Fibroblast of skin of scalp (primary cell): ENCODE measurements around the gene JPH4.

ENCODE experiments used
- DNase-seq: peaks from one replicate; pipeline ENCODE4 v3.0.0-alpha.2; 2013

Gene JPH4

DNA sequence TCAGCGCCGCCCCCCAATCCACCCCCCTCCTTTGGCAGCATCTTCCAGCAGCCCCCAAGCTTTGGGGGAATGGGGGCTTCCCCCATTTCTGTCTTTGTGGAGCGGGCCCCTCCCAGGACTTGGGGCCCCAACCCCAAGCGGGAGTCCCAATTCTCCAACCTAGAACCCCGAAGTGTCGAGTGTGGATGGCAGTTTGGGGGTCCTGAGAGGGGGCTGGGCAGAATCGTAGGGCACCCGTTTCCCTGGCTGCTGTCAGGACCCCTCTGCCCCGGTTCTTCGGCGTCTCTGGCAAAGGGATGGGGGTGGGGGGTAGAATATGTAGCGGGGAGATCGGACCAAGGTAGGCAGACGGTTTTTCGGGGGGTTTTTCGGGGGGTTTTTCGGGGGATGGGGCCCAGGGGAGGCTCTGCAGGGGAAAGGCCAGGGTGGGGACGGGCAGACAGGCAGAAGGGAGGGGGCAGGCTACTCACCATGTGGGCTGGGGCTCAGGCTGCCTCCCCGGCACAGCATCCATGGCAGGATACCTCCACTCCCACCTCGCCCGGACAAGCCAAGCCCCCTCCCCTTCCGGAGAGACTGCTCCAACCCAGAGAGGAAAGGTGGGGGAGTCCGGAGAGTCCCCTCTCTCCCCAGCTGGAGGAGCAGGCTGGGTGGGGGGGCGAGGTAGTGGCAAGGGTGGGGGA lies 739 bp downstream of the JPH4 start:
- DNase-seq, result no peak

DNA sequence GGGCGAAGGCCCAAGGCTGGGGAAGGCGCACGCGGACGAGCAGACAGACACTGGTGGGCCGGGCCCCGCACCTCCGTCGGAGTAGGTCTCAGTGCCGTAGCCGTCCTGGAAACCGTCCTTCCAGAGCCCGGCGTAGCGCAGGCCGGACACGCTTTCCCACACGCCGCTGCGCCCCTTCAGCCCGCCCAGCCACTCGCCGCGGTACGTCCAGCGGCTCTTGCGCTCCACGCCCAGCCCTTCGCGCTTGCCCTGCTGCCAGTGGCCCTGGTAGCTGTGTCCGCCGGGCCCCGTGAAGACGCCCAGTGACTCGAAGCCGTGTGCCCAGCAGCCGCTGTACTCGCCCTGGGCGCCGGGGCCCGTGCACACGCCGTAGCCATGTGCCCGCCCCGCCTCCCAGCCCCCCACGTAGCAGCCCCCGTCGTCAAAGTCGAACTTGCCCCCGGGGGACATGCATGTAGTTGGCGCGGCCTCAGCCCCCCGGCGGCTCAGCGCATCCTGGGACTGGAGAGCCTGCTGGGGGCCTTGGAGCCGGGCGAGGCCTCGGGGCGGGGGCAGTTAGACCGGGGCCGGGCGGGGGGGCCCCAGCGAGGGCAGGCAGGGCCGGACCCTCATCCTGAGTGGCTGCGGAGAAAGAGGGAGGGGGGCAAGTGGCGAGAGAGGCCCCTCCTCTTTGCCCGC lies 1.4 kb downstream of the JPH4 start:
- no peak for DNase-seq

DNA sequence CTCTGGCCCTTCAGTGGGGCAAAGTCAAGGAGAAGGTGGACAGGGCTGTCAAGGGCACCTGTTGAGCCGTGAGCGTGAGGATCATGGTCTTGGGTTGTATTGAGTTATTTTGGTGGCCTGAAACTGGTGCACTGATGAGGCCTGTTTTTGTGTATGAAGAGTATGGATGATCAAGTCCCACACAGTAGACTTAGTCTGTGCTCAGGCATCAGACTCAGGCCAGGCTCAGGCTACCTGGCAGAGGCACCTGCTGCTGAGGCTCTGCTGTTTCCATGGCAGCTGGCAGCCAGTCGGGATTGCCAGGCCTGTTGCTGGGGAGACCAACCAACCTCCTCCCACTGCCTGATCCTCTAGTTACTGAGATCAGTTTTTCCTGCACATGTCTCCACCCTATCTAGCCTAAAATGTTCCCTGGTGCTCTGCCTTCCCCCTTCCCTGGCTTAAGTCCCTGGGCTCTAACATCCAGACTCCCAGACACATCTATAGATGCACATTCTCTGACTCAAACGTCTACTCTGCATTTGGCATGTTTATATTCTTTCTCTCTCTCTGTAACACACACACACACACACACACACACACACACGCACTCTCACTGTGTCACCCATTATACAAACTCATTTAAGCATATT lies 5.1 kb downstream of the JPH4 start:
- DNase-seq, result no peak

- DNase-seq, result no peak
Observed at GRCh38 chr14:23572836-23573235, 5.8 kb downstream of the JPH4 start.

- no peak for DNase-seq
Observed at GRCh38 chr14:23572524-23572828, 6.1 kb downstream of the JPH4 start.

DNA sequence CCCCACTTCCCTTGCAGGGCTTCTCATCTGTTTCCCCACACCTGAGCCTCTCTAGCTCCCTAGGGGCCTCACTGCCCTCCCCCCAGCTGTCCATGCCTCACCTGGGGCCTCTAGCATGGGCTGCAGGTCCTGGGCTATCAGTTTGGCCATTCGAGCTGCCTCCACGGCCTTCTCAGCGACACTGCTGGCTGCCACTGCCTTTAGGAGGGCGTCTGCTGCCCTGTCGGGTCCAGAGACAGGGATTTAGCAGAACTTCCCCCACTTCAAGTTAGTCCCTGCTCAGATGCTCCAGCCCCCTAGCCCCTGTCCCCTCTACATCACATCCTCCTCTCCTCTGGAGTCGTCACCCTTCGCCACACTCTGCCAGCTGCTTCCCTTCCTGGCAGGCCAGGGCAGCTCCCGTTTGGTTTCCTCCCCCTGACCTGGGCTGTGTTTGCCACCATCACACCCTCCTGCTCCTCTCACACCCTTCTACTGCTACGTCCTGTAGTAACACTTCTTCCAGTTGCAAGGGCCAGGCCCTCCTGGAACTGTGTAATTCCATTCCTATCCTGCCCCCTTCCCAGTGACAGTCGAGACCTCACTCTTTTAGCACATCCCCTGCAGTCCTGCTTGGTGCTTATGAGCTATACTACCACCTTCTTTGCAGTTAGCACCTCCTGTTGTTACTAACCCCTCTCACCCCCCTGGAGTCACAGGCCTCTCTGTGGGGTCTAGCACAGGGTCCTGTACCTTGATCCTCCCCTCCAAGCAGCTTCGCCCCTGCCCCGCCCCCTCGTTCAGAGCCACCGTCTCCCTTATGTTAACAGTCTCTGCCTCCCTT lies 6.7 kb downstream of the JPH4 start:
- no peak for DNase-seq

DNA sequence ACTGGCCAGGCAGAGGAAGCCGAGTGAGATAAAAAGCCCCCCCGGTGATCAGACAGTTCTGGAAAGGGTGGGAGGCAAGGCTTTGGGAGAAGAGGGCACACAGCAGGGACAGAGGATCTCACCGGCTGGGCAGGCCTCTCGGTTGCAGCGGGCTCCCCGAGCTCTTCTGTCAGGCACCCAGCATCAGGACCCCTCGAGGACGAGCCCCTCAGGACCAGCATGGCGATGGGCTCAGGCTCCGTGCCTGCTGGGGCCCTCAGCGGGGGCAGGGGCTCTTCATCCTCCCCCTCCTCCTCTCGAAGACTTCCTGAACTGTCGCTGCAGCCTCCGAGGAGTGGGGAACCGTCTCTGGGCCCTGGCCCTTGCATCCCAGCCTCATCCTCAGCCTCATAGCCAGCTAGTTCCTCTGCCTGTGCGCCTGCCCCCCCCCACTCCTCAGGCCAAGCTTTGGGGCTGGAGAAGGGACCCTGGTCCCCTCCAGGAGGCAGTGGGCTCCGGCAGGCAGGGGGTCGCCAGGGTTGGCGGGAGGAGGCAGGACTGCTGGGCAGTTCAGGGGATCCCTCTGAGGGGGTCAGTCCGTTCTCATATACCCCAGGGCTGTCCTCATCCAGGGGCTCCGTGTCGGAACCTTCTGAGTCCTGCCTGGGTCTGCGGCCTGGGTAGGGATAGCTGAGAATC lies 7.6 kb downstream of the JPH4 start:
- DNase-seq, result no peak

GRCh38 chr14:23569443-23570151 lies 9.0 kb downstream of the JPH4 start:
- DNase-seq, result no peak

DNA sequence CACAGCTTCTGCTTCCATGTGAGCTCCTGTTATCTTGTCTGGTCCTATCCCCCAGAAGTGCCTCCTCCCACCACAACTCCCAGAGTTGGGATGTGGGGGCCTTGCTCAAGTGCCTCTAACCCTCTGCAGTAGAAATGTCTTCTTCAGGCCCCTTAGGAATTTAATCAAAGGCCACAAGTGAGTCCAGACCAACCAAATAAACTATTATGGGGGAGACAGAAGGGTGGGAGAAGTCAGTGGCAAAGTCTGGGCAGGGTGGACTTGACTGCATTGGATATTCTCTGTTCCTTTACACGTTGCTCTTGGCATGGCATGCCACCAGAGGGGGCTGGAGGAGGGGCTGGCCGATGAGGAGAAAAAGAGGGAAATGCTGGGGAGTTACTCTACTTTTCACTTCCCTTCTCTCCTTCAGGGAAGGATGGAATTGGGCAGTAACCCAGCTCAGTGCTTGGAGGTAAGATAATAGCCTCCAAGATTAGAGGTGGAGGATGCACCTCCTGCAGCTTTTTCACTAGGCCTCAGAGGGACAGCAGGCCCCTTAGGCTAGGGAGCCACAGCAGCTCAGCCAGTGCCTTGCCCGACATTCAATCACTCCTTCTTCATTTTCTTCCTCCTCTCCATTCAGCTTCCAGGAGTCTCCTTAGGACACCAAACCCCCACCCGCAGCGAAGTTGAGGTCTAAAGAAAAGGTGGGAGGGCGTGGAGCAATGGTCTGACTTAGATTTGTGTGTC lies 9.8 kb downstream of the JPH4 start:
- no peak for DNase-seq

- DNase-seq, result no peak
Observed at GRCh38 chr14:23568021-23568599, 10.5 kb downstream of the JPH4 start.

- DNase-seq, result peak; percentile 69
Observed at GRCh38 chr14:23567186-23568020, 11.2 kb downstream of the JPH4 start, which contains the start of gene AP1G2. Gene AP1G2 (minus strand): TSS chr14:23567791. CDS start chr14:23567314, 477 bp downstream.

DNA sequence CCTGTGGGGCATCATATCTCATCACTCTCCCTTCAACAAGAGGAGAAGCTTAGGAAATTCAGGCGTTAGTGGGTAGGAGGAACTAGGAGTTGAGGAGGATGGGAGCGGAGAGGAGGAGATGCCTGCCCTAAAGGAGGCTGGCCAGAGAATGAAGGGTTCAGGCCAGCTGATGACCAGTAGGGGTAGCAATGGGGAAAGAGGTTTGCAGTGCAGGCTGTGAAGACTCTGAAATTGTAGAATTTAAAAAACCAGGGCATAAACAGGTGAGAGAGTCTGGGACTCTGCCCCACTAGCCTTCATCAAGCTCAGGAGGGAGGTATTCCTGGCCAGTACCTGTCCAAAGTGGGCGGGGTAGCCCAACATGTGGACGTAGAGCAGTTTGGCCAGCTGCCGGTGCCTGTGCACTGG lies 11.8 kb downstream of the JPH4 start:
- no peak for DNase-seq

DNA sequence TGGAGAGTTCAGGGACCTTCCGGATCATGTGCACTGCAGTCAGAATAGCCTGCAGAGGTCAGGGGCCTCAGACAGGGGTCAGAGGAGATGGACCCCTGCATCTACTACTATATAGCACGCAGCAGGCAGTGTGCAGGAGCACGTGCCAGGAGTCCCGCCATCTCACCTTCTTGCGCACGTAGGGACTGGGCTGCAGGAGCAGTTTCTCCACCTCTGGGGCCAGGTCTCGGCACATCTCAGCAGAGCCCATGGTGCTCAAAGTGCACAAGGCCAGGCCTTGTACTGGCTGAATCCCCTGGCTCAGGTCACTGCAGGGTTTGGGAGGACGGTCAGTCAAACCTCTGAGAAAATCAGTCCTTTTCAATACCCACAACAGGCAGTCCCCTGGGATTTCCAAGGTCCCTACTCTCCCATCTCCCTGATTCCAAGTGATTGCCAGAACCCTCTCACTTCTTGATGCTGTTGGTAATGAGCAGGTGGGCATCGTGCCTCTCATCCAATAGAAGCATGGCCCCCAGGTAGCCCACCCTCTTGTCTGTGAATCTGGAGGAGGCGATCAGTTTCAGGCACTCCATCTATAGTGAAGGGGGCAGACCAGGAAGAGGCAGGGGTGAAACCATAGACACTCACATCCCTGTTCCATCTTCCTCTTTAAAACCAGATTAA lies 12.3 kb downstream of the JPH4 start:
- DNase-seq, result no peak

GRCh38 chr14:23565626-23566025 lies 13.0 kb downstream of the JPH4 start:
- no peak for DNase-seq

DNA sequence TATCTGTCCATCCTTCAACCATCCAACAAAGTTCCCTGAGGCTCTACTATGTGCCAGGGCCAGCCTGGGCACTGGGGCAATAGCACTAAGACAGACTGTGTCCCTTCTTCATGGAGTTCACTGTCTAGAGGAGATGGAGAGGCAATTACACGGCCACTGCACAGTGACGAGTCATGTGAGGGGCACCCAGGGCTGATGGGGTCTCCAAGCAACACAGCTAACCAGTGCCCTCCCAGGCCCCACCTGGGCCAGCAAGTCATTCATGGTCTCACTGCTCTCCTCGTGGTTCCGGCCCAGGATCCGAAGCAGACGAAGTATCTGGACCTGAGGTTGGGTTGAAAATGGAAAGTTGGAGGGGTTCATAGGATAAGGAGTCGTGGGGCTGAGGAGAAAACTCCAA lies 13.7 kb downstream of the JPH4 start:
- no peak for DNase-seq

DNA sequence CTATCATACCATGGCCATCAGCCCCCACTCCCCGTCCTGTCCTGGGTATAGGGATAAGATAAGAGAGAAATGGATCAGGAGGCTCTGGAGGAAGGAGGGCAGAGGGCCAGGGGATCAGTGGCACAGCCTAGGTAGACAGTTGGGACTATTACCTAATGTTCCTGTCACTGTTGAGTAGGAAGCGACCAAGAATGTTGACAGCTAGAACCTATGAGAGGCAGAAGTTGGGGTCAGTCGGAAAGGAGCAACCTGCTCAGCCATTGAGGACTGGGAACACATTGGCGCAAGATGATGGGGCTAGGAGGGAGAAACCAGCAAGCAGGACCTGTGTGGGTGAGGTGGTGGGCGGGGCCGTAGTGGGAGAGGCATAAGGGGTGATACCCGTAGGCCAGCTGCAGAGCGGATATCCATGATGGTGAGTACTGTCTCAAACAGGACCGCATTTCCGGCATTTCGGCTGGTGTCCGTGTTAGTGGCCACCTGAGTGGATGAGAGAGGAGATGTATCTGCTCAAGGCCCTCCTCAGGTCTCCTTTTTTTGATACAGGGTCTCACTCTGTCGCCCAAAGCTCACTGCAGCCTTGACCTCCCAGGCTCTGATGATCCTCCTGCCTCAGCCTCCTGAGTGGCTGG lies 14.3 kb downstream of the JPH4 start:
- DNase-seq, result no peak

DNA sequence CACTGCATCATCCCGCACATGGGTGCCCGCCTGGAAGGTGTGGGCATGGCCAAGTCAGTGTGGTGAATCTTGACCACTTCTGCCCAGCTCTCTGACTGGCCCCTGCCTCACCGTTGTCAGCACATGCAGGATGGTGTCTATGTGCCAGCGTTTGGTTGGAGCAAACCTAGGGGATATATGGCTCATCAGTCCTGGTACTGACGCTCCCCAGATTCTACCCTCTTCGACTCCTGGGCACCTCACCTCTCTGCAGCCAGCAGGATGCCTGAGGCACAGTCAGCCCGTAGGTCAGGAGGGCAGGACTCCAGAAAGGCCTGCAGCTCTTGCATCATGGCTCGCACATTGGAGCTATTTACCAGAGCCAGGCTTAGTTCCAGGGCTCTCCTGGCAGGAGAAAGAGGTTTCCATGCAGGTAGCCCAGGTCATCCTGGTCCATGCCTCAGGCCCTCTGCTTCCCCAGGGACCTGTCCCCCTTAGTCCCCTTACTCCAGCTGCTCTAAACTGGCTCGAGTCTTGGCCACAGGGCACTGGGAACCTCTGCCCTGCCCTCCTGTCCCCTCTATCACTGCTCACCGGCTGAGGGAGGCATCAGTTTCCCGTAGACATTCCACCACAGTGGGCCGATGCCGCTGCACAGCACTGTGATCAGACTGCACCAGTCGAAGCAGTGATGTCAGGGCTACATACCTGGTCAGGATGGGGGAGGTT lies 15.0 kb downstream of the JPH4 start:
- no peak for DNase-seq

GRCh38 chr14:23562822-23563472 lies 15.6 kb downstream of the JPH4 start:
- DNase-seq, result peak; percentile 53
